IMR-90 (cell line): ENCODE results near the gene MOV10. TPM values are rescaled to one million over a fixed set of nuclear protein-coding genes. Genes with fewer than 3 reads are reported as not detected.

Source experiments
- ATAC-seq: fragments of 200-7000 bp; cut with Tn5 transposase; 2 replicates; pipeline ENCODE4 v1.9.1; 2020; ENCODE audit warnings: low read depth, mild to moderate bottlenecking, moderate library complexity
- BruUV-seq: library from RNA; stranded (reverse); fragments of 400-500 nt; replicated peaks from 2 replicates; lab custom pipeline; 2021; lab: Mats Ljungman, UMichigan
- CTCF ChIA-PET: fragments of 300-600 bp; formaldehyde crosslinking; extraction: SDS; loops from one replicate; lab custom pipeline; 2021; ENCODE audit warnings: antibody characterized with exemption; lab: Yijun Ruan, JAX
- POLR2A ChIA-PET: fragments of 300-600 bp; sonication (Branson Sonifier 250); formaldehyde crosslinking; loops from one replicate; lab custom pipeline; 2022; ENCODE audit warnings: antibody characterized with exemption; ENCODE audit not compliant: unreplicated experiment; lab: Charles Lee
- DNase-seq: peaks from one replicate; pipeline ENCODE4 v3.0.0; 2013
- H2AFZ ChIP-seq: replicated peaks from 2 replicates; pipeline ENCODE3; 2013; ENCODE audit warnings: low read length, mild to moderate bottlenecking; ENCODE audit not compliant: poor library complexity
- H2AK5ac ChIP-seq: 2 replicates; pipeline ENCODE4 v1.6.1; 2013; ENCODE audit warnings: low read depth, low read length, inconsistent platforms
- H2AK9ac ChIP-seq: replicated peaks from 2 replicates; pipeline ENCODE3; 2013; ENCODE audit warnings: mild to moderate bottlenecking, low read depth, low read length, moderate library complexity; ENCODE audit not compliant: poor library complexity
- H2BK120ac ChIP-seq: 2 replicates; pipeline ENCODE4 v1.6.1; 2013; ENCODE audit warnings: low read depth, low read length, inconsistent platforms
- H2BK15ac ChIP-seq: 3 replicates; pipeline ENCODE4 v1.6.1; 2013; ENCODE audit warnings: low read depth, low read length, inconsistent platforms
- H2BK20ac ChIP-seq: 2 replicates; pipeline ENCODE4 v1.6.1; 2013; ENCODE audit warnings: low read depth, mild to moderate bottlenecking, inconsistent platforms, low read length, moderate library complexity
- H2BK5ac ChIP-seq: 2 replicates; pipeline ENCODE4 v1.6.1; 2013; ENCODE audit warnings: mild to moderate bottlenecking, low read depth, low read length, inconsistent platforms; ENCODE audit not compliant: poor library complexity, severe bottlenecking
- H3K14ac ChIP-seq: replicated peaks from 2 replicates; pipeline ENCODE4 v1.6.1; 2013; ENCODE audit warnings: low read depth, low read length, inconsistent platforms
- H3K18ac ChIP-seq: 2 replicates; pipeline ENCODE4 v1.6.1; 2013; ENCODE audit warnings: low read depth, low read length, control low read depth
- H3K23ac ChIP-seq: 2 replicates; pipeline ENCODE4 v1.6.1; 2013; ENCODE audit warnings: low read depth, low read length, inconsistent platforms
- H3K27ac ChIP-seq: 2 replicates; pipeline ENCODE4 v1.5.1; 2013; ENCODE audit warnings: mild to moderate bottlenecking, control low read depth, low read length; ENCODE audit not compliant: insufficient read depth
- H3K27me3 ChIP-seq: 2 replicates; pipeline ENCODE4 v1.6.1; 2013; ENCODE audit warnings: low read length; ENCODE audit not compliant: control insufficient read depth, insufficient read depth
- H3K36me3 ChIP-seq: 2 replicates; pipeline ENCODE4 v1.6.1; 2013; ENCODE audit warnings: low read length, mixed read lengths; ENCODE audit not compliant: control insufficient read depth, insufficient read depth
- H3K4ac ChIP-seq: 2 replicates; pipeline ENCODE4 v1.6.1; 2013; ENCODE audit warnings: low read depth, low read length, inconsistent platforms
- H3K4me1 ChIP-seq: 2 replicates; pipeline ENCODE4 v1.6.1; 2013; ENCODE audit warnings: low read length, mixed read lengths; ENCODE audit not compliant: control insufficient read depth, insufficient read depth
- H3K4me2 ChIP-seq: 2 replicates; pipeline ENCODE4 v1.6.1; 2013; ENCODE audit warnings: low read depth, mild to moderate bottlenecking, control low read depth, low read length, moderate library complexity
- H3K4me3 ChIP-seq: 2 replicates; pipeline ENCODE4 v1.5.1; 2013; ENCODE audit warnings: low read depth, mild to moderate bottlenecking, control low read depth, low read length, moderate library complexity; ENCODE audit not compliant: insufficient read depth
- H3K56ac ChIP-seq: 2 replicates; pipeline ENCODE4 v1.6.1; 2013; ENCODE audit warnings: low read length, inconsistent platforms; ENCODE audit not compliant: insufficient read depth; ENCODE audit errors: extremely low read depth
- H3K79me1 ChIP-seq, 2 experiments: 2 replicates each; pipeline ENCODE4 v1.6.1; 2013; ENCODE audit warnings: low read length in 2 of 2, inconsistent platforms in 1 of 2, low read depth in 1 of 2
- H3K9ac ChIP-seq: 2 replicates; pipeline ENCODE4 v1.6.1; 2013; ENCODE audit warnings: low read depth, low read length, control low read depth
- H3K9me1 ChIP-seq: 2 replicates; pipeline ENCODE4 v1.6.1; 2013; ENCODE audit warnings: low read length, inconsistent platforms; ENCODE audit not compliant: insufficient read depth
- H3K9me3 ChIP-seq: 2 replicates; pipeline ENCODE4 v1.6.1; 2013; ENCODE audit warnings: low read length; ENCODE audit not compliant: control insufficient read depth, insufficient read depth
- H4K20me1 ChIP-seq: 2 replicates; pipeline ENCODE4 v1.6.1; 2013; ENCODE audit warnings: low read length, inconsistent platforms; ENCODE audit not compliant: insufficient read depth
- H4K5ac ChIP-seq: 2 replicates; pipeline ENCODE4 v1.6.1; 2013; ENCODE audit warnings: mild to moderate bottlenecking, low read depth, low read length, control low read depth
- H4K8ac ChIP-seq, 2 experiments: 2 replicates each; pipeline ENCODE4 v1.6.1; 2013; ENCODE audit warnings: low read depth in 2 of 2, low read length in 2 of 2, control low read depth in 1 of 2, inconsistent platforms in 1 of 2
- H4K91ac ChIP-seq: 2 replicates; pipeline ENCODE4 v1.6.1; 2013; ENCODE audit warnings: low read depth, low read length, inconsistent platforms; ENCODE audit not compliant: insufficient read depth
- CHD1 ChIP-seq: IDR thresholded peaks from 2 replicates; pipeline ENCODE4 v1.6.1; 2012; ENCODE audit warnings: low read depth, low read length, improper control_type of control experiment
- FOS ChIP-seq: fragments of 150-350 bp; IDR thresholded peaks from 2 replicates; pipeline ENCODE4 v1.6.1; 2016; ENCODE audit warnings: low read depth, low read length
- MAFK ChIP-seq: IDR thresholded peaks from 2 replicates; pipeline ENCODE4 v1.6.1; 2012; ENCODE audit warnings: low read depth, low read length, improper control_type of control experiment
- MAZ ChIP-seq: IDR thresholded peaks from 2 replicates; pipeline ENCODE4 v1.6.1; 2012; ENCODE audit warnings: low read depth, mild to moderate bottlenecking, low read length, improper control_type of control experiment, moderate library complexity, borderline replicate concordance
- MXI1 ChIP-seq: IDR thresholded peaks from 2 replicates; pipeline ENCODE4 v1.6.1; 2012; ENCODE audit warnings: low read depth, mild to moderate bottlenecking, low read length, moderate library complexity, borderline replicate concordance
- NFE2L2 ChIP-seq: fragments of 150-350 bp; IDR thresholded peaks from 2 replicates; pipeline ENCODE4 v1.6.1; 2016; ENCODE audit warnings: low read depth, mild to moderate bottlenecking, low read length
- POLR2A ChIP-seq: IDR thresholded peaks from 2 replicates; pipeline ENCODE4 v1.6.1; 2012; ENCODE audit warnings: mild to moderate bottlenecking, low read depth, low read length
- RAD21 ChIP-seq: IDR thresholded peaks from 2 replicates; pipeline ENCODE4 v1.6.1; 2012; ENCODE audit warnings: low read length, improper control_type of control experiment
- RCOR1 ChIP-seq: IDR thresholded peaks from 2 replicates; pipeline ENCODE4 v1.6.1; 2012; ENCODE audit warnings: mild to moderate bottlenecking, low read length, improper control_type of control experiment; ENCODE audit not compliant: insufficient replicate concordance
- WGBS, 2 experiments: methylation state at CpG; one replicate each; pipeline versions ENCODE4 v1.1.5 to v1.1.7; 2013; ENCODE audit warnings: missing lambda C conversion rate in 2 of 2; ENCODE audit not compliant: insufficient read length in 1 of 2; ENCODE audit errors: extremely low coverage in 2 of 2; 5-methylcytosine and 5-hydroxymethylcytosine counted together
- dilution Hi-C: fragments of 300-500 bp; cut with HindIII; formaldehyde crosslinking; loops from one replicate; pipeline ENCODE4 v1.14.3; 2018; ENCODE audit warnings: low sequenced_read_pairs; ENCODE audit not compliant: unreplicated experiment
- in situ Hi-C: fragments of 300-500 bp; cut with MboI; formaldehyde crosslinking; loops from 3 replicates; pipeline ENCODE4 v1.14.3; 2019; ENCODE audit warnings: low sequenced_read_pairs, inconsistent platforms, mixed read lengths
- intact Hi-C: fragments of 100-400 bp; cut with micrococcal nuclease; formaldehyde crosslinking; loops from 2 replicates; pipeline ENCODE4 v1.10.0; 2022
- polyA plus RNA-seq, 3 experiments: library from polyadenylated mRNA; depleted of rRNA; stranded (reverse); fragments of >200 nt; gene quantifications; 2 replicates each; pipeline ENCODE4 v1.2.3, GENCODE V29; 2012; ENCODE audit warnings: low replicate concordance in 1 of 3
- total RNA-seq: library from RNA; depleted of rRNA; stranded (reverse); fragments of >200 nt; gene quantifications from 2 replicates; pipeline ENCODE4 v1.2.3, GENCODE V29; 2012
- TF ChIP-seq, protein P1 (sequence below): fragments of 150-350 bp; IDR thresholded peaks from 2 replicates; pipeline ENCODE4 v1.6.1; 2016; ENCODE audit warnings: low read depth, mild to moderate bottlenecking, low read length, moderate library complexity, borderline replicate concordance

The MOV10 gene
- total and polyA plus RNA-seq, 2 of the 4 experiments (the other 2 are of a cell fraction): 36.7 to 103 TPM

DNA sequence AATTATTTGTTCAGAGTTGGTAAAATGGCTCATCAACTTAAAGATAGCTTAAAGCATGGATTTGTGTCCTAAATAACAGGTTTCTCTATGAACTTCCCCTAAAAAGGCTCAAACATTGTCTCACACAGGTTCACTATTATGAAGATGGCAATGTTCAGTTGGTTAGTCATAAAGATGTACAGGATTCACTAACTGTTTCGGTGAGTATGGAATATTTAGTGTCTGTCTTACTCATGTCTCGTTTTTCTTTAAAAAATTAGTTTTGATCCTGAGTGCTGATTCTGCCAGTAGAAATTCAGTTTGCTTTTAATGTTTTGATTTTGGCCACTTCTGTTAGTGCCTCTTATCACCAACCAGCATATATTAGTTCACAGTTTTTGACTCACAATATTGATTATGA, 7.5 kb upstream of the MOV10 start:
- Histone ChIP-seq H4K5ac (no peak overlapping the region), H4K8ac (no peak overlapping the region), H3K9me1 (0 out of 2 replicates have a peak, but pooled peaks cover 2% of the 10 kb centered on the region), H4K20me1 (peaks cover 3% of the 10 kb centered on the region; the same call in 1 of the 2 replicates), H2BK120ac (no peak overlapping the region), H3K9me3 (no peaks in the 10 kb centered on the region), H3K36me3 (peaks cover 37% of the 10 kb centered on the region), H2BK15ac (no peak overlapping the region), H2AFZ (no peak overlapping the region), H2BK5ac (no peak overlapping the region), H3K27ac (no peak overlapping the region), H3K4me2 (no peak overlapping the region), H3K9ac (no peak overlapping the region), H2AK5ac (no peak overlapping the region), H2AK9ac (no peak overlapping the region), H4K91ac (no peak overlapping the region), H3K4ac (no peak overlapping the region), H3K4me1 (no peaks in the 10 kb centered on the region), H3K23ac (no peak overlapping the region), H3K56ac (no peak overlapping the region), H3K79me1 (peaks cover 2 to 9% of the 10 kb centered on the region in 2 experiments), H3K14ac (no peak overlapping the region), H3K27me3 (no peaks in the 10 kb centered on the region), H3K4me3 (no peak overlapping the region), H3K18ac (no peak overlapping the region), H2BK20ac (no peak overlapping the region)
- no CpG with 5 or more reads among the region's 2 CpGs for WGBS, 2 experiments
- ChIA-PET POLR2A (no interaction called here), CTCF (no interaction called here)
- TF ChIP-seq MAZ (no peak), RAD21 (no peak), NFE2L2 (no peak), MAFK (no peak), RCOR1 (no peak), MXI1 (no peak), CHD1 (no peak), FOS (no peak), POLR2A (no peak)
- TF ChIP-seq, protein P1, sequence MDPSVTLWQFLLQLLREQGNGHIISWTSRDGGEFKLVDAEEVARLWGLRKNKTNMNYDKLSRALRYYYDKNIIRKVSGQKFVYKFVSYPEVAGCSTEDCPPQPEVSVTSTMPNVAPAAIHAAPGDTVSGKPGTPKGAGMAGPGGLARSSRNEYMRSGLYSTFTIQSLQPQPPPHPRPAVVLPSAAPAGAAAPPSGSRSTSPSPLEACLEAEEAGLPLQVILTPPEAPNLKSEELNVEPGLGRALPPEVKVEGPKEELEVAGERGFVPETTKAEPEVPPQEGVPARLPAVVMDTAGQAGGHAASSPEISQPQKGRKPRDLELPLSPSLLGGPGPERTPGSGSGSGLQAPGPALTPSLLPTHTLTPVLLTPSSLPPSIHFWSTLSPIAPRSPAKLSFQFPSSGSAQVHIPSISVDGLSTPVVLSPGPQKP: no peak
- dilution Hi-C loops: no loop called here
- in situ Hi-C loops: no loop called here
- ATAC-seq (no peak), DNase-seq (no peak)
- no TSS peak for BruUV-seq
- intact Hi-C loops: no loop called here
